SK-N-SH (cell line): ENCODE data around the gene YTHDF1. TPM values are rescaled to one million over a fixed set of nuclear protein-coding genes. Genes with fewer than 3 reads are reported as not detected.

ENCODE experiments used
- CTCF ChIA-PET: fragments of 300-600, 350-600 bp; formaldehyde crosslinking; extraction: SDS; loops from one replicate; lab custom pipeline; 2021; lab: Yijun Ruan, JAX
- POLR2A ChIA-PET: fragments of 350-600 bp; sonication (Branson Sonifier 250); formaldehyde crosslinking; extraction: SDS; loops from one replicate; lab custom pipeline; 2020; ENCODE audit warnings: antibody characterized with exemption, inconsistent platforms; lab: Yijun Ruan, JAX
- DNase-seq: peaks from one replicate; pipeline ENCODE4 v3.0.0; 2012
- H2AFZ ChIP-seq: fragments of 200-600 bp; sonication (generic); 2 replicates; pipeline ENCODE4 v1.8.1; 2016; ENCODE audit warnings: antibody characterized with exemption, mild to moderate bottlenecking, low read depth
- H3F3A ChIP-seq: fragments of 200-600 bp; sonication (generic); replicated peaks from 2 replicates; pipeline ENCODE3; 2016; ENCODE audit warnings: antibody characterized with exemption, mild to moderate bottlenecking; ENCODE audit not compliant: insufficient read depth
- H3K27ac ChIP-seq, 2 experiments: fragments of 200-500 bp in 1 of 2; fragments of 200-600 bp in 1 of 2; sonication (Bioruptor generic) in 1 of 2; sonication (generic), shearing (Covaris generic) in 1 of 2; 2 replicates each; pipeline versions ENCODE4 v1.5.1 to v1.6.1; 2014 to 2016; ENCODE audit warnings: low read depth in 2 of 2, inconsistent platforms in 1 of 2, low read length in 1 of 2, mild to moderate bottlenecking in 1 of 2, mixed read lengths in 1 of 2
- H3K27me3 ChIP-seq: fragments of 200-600 bp; sonication (generic), shearing (Covaris generic); 2 replicates; pipeline ENCODE4 v1.6.1; 2016; ENCODE audit warnings: mixed run types; ENCODE audit not compliant: insufficient read depth
- H3K36me3 ChIP-seq, 2 experiments: fragments of 200-500 bp in 1 of 2; fragments of 200-600 bp in 1 of 2; sonication (Bioruptor generic) in 1 of 2; sonication (generic) in 1 of 2; replicated peaks in 1 of 2; 2 replicates each; pipeline versions ENCODE3 to v1.5.1; 2014 to 2016; ENCODE audit warnings: low read length in 1 of 2, mild to moderate bottlenecking in 1 of 2; ENCODE audit not compliant: insufficient read depth in 2 of 2, control insufficient read depth in 1 of 2
- H3K4me1 ChIP-seq, 2 experiments: fragments of 200-500 bp in 1 of 2; fragments of 200-600 bp in 1 of 2; sonication (Bioruptor generic) in 1 of 2; sonication (generic), shearing (Covaris generic) in 1 of 2; 2 replicates each; pipeline versions ENCODE4 v1.5.1 to v1.6.1; 2014 to 2016; ENCODE audit warnings: low read depth in 1 of 2, low read length in 1 of 2, mixed run types in 1 of 2; ENCODE audit not compliant: insufficient read depth in 2 of 2, control insufficient read depth in 1 of 2
- H3K4me2 ChIP-seq: fragments of 200-600 bp; sonication (generic), shearing (Covaris generic); 2 replicates; pipeline ENCODE4 v1.6.1; 2017; ENCODE audit warnings: mixed run types
- H3K4me3 ChIP-seq, 2 experiments: fragments of 200-500 bp in 1 of 2; fragments of 200-600 bp in 1 of 2; sonication (Bioruptor generic) in 1 of 2; sonication (generic), shearing (Covaris generic) in 1 of 2; 2 replicates each; pipeline versions ENCODE4 v1.5.1 to v1.8.1; 2014 to 2016; ENCODE audit warnings: low read depth in 2 of 2, inconsistent platforms in 1 of 2, low read length in 1 of 2, mild to moderate bottlenecking in 1 of 2, mixed read lengths in 1 of 2, moderate library complexity in 1 of 2
- H3K79me2 ChIP-seq: fragments of 200-600 bp; sonication (generic); 2 replicates; pipeline ENCODE4 v1.8.1; 2017; ENCODE audit warnings: mild to moderate bottlenecking; ENCODE audit not compliant: insufficient read depth
- H3K9ac ChIP-seq: fragments of 200-600 bp; sonication (generic); 2 replicates; pipeline ENCODE4 v1.6.1; 2017; ENCODE audit warnings: mixed run types
- H3K9me2 ChIP-seq: fragments of 200-600 bp; sonication (generic); 2 replicates; pipeline ENCODE4 v1.6.1; 2017; ENCODE audit warnings: mixed run types
- H3K9me3 ChIP-seq: fragments of 200-600 bp; sonication (generic); 2 replicates; pipeline ENCODE4 v1.6.1; 2017; ENCODE audit warnings: mixed run types, mild to moderate bottlenecking, moderate library complexity
- H4K20me1 ChIP-seq: fragments of 200-600 bp; sonication (generic); 2 replicates; pipeline ENCODE4 v1.6.1; 2017; ENCODE audit warnings: mild to moderate bottlenecking, mixed run types; ENCODE audit not compliant: insufficient read depth
- CHD2 ChIP-seq: fragments of 150-350 bp; IDR thresholded peaks from 2 replicates; pipeline ENCODE4 v1.6.1; 2018; ENCODE audit warnings: low read length; ENCODE audit not compliant: partially characterized antibody
- EZH2phosphoT487 ChIP-seq: fragments of 200-600 bp; sonication (generic); IDR thresholded peaks from 2 replicates; pipeline ENCODE4 v1.6.1; 2017; ENCODE audit warnings: low read depth, mixed run types, mild to moderate bottlenecking, antibody characterized with exemption, moderate library complexity, borderline replicate concordance
- FOSL2 ChIP-seq: IDR thresholded peaks from 2 replicates; pipeline ENCODE4 v1.4.0; 2012; ENCODE audit warnings: low read depth, mild to moderate bottlenecking, moderate library complexity, borderline replicate concordance
- FOXJ3 ChIP-seq: sonication (generic); formaldehyde crosslinking; IDR thresholded peaks from 2 replicates; pipeline ENCODE4 v1.5.1; 2020; ENCODE audit warnings: mild to moderate bottlenecking, missing genetic modification reagents
- FOXM1 ChIP-seq: IDR thresholded peaks from 2 replicates; pipeline ENCODE4 v1.4.0; 2012; ENCODE audit warnings: low read depth, mild to moderate bottlenecking
- GABPA ChIP-seq: IDR thresholded peaks from 2 replicates; pipeline ENCODE4 v1.4.0; 2012; ENCODE audit warnings: low read depth, mild to moderate bottlenecking
- GATA2 ChIP-seq: sonication (generic); formaldehyde crosslinking; IDR thresholded peaks from 2 replicates; pipeline ENCODE4 v1.5.0; 2020; ENCODE audit warnings: mild to moderate bottlenecking, missing genetic modification reagents
- MEF2A ChIP-seq: IDR thresholded peaks from 2 replicates; pipeline ENCODE4 v1.4.0; 2012; ENCODE audit warnings: low read depth, borderline replicate concordance
- NRF1 ChIP-seq: IDR thresholded peaks from 2 replicates; pipeline ENCODE4 v1.6.1; 2012; ENCODE audit warnings: low read depth, mild to moderate bottlenecking, low read length
- RAD21 ChIP-seq: IDR thresholded peaks from 2 replicates; pipeline ENCODE4 v1.6.1; 2012; ENCODE audit warnings: mild to moderate bottlenecking, low read length
- SIN3A ChIP-seq: IDR thresholded peaks from 2 replicates; pipeline ENCODE4 v1.6.1; 2012; ENCODE audit warnings: low read depth, mild to moderate bottlenecking, low read length, moderate library complexity, borderline replicate concordance
- TEAD4 ChIP-seq: IDR thresholded peaks from 2 replicates; pipeline ENCODE4 v1.4.0; 2012; ENCODE audit warnings: mild to moderate bottlenecking, borderline replicate concordance; ENCODE audit not compliant: insufficient read depth
- YY1 ChIP-seq: IDR thresholded peaks from 2 replicates; pipeline ENCODE4 v1.4.0; 2012; ENCODE audit warnings: low read depth, mild to moderate bottlenecking
- WGBS: methylation state at CpG from one replicate; pipeline ENCODE4 v1.1.6; 2017; ENCODE audit warnings: low lambda C conversion rate; 5-methylcytosine and 5-hydroxymethylcytosine counted together
- polyA plus RNA-seq, 3 experiments: library from polyadenylated mRNA; depleted of rRNA; stranded (reverse); fragments of >200 nt; gene quantifications; 2 replicates each; pipeline ENCODE4 v1.2.3, GENCODE V29; 2012
- TF ChIP-seq, protein P1 (sequence below): IDR thresholded peaks from 2 replicates; pipeline ENCODE4 v1.4.0; 2012; ENCODE audit warnings: low read depth, borderline replicate concordance
- TF ChIP-seq, protein P2 (sequence below): IDR thresholded peaks from 2 replicates; pipeline ENCODE4 v1.6.1; 2012; ENCODE audit warnings: mild to moderate bottlenecking, low read depth, low read length, moderate library complexity
- TF ChIP-seq, protein P3 (sequence below): fragments of 200-600 bp; sonication (generic); IDR thresholded peaks from 2 replicates; pipeline ENCODE4 v1.6.1; 2017; ENCODE audit warnings: antibody characterized with exemption, mild to moderate bottlenecking, moderate library complexity
- TF ChIP-seq, protein P4 (sequence below): IDR thresholded peaks from 2 replicates; pipeline ENCODE4 v1.4.0; 2012; ENCODE audit warnings: low read depth
- TF ChIP-seq, protein P5 (sequence below): fragments of 150-350 bp; IDR thresholded peaks from 2 replicates; pipeline ENCODE4 v1.6.1; 2017; ENCODE audit warnings: antibody characterized with exemption, low read length, low read depth, borderline replicate concordance
- TF ChIP-seq, protein P6 (sequence below): IDR thresholded peaks from 2 replicates; pipeline ENCODE4 v1.4.0; 2012; ENCODE audit warnings: low read depth, borderline replicate concordance
- TF ChIP-seq, protein P7 (sequence below): IDR thresholded peaks from 2 replicates; pipeline ENCODE4; 2012

The YTHDF1 gene
- polyA plus RNA-seq, 1 of the 3 experiments (the other 2 are of a cell fraction), result 17.0 TPM

DNA sequence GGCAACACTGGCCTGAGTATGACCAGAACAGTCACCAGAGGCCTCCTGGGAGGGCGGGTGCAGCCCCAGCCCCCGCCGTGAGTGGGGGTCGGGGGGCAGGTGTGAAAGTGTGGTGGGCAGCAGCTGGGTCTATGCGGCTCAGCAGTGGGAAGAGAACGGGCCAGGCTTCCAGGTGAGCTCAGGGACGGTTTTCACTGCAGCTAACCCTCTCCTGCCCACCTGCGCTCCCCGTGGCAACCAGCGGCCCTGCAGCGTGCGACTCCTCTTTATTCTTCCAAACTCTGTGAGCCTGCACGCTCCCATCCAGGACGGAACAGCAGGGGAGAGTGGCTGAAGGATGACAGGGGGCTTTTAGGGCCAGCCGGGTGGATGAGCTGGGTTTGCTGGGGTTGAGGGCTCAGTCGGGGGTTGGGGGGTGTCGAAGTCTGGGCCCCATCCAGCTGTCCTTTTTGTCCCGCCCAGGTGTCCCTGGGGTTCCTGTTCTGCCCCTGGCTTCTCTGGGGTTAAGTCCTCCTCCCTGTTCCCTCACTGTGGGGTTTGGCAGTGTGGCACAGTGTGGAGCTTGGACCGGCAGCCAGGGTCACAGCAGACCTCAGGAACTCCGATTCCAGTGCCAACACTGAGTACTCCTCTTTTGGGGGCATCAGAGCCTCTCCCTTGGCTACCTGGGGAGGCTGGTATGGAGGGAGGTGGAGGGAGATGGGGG, 18.9 kb upstream of the YTHDF1 start:
- Histone ChIP-seq H3K9me3 (no peaks in the 10 kb centered on the region), H3K9ac (no peak overlapping the region), H3F3A (no peaks in the 10 kb centered on the region), H3K9me2 (no peaks in the 10 kb centered on the region), H3K4me3 (no peak overlapping the region), H3K27ac (no peak overlapping the region), H4K20me1 (no peaks in the 10 kb centered on the region)
- POLR2A ChIA-PET, result no interaction called here
- TF ChIP-seq GABPA, result no peak
- TF ChIP-seq YY1, result no peak
- no peak for TF ChIP-seq RAD21
- TF ChIP-seq FOXJ3 (CRISPR knock-in tag), result no peak
- TF ChIP-seq MEF2A, result no peak
- TF ChIP-seq EZH2phosphoT487, result no peak
- TF ChIP-seq, protein P1, sequence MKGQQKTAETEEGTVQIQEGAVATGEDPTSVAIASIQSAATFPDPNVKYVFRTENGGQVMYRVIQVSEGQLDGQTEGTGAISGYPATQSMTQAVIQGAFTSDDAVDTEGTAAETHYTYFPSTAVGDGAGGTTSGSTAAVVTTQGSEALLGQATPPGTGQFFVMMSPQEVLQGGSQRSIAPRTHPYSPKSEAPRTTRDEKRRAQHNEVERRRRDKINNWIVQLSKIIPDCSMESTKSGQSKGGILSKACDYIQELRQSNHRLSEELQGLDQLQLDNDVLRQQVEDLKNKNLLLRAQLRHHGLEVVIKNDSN, result no peak
- TF ChIP-seq, protein P2, sequence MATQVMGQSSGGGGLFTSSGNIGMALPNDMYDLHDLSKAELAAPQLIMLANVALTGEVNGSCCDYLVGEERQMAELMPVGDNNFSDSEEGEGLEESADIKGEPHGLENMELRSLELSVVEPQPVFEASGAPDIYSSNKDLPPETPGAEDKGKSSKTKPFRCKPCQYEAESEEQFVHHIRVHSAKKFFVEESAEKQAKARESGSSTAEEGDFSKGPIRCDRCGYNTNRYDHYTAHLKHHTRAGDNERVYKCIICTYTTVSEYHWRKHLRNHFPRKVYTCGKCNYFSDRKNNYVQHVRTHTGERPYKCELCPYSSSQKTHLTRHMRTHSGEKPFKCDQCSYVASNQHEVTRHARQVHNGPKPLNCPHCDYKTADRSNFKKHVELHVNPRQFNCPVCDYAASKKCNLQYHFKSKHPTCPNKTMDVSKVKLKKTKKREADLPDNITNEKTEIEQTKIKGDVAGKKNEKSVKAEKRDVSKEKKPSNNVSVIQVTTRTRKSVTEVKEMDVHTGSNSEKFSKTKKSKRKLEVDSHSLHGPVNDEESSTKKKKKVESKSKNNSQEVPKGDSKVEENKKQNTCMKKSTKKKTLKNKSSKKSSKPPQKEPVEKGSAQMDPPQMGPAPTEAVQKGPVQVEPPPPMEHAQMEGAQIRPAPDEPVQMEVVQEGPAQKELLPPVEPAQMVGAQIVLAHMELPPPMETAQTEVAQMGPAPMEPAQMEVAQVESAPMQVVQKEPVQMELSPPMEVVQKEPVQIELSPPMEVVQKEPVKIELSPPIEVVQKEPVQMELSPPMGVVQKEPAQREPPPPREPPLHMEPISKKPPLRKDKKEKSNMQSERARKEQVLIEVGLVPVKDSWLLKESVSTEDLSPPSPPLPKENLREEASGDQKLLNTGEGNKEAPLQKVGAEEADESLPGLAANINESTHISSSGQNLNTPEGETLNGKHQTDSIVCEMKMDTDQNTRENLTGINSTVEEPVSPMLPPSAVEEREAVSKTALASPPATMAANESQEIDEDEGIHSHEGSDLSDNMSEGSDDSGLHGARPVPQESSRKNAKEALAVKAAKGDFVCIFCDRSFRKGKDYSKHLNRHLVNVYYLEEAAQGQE, result no peak
- TF ChIP-seq, protein P3, sequence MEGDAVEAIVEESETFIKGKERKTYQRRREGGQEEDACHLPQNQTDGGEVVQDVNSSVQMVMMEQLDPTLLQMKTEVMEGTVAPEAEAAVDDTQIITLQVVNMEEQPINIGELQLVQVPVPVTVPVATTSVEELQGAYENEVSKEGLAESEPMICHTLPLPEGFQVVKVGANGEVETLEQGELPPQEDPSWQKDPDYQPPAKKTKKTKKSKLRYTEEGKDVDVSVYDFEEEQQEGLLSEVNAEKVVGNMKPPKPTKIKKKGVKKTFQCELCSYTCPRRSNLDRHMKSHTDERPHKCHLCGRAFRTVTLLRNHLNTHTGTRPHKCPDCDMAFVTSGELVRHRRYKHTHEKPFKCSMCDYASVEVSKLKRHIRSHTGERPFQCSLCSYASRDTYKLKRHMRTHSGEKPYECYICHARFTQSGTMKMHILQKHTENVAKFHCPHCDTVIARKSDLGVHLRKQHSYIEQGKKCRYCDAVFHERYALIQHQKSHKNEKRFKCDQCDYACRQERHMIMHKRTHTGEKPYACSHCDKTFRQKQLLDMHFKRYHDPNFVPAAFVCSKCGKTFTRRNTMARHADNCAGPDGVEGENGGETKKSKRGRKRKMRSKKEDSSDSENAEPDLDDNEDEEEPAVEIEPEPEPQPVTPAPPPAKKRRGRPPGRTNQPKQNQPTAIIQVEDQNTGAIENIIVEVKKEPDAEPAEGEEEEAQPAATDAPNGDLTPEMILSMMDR, result no peak
- TF ChIP-seq, protein P4, sequence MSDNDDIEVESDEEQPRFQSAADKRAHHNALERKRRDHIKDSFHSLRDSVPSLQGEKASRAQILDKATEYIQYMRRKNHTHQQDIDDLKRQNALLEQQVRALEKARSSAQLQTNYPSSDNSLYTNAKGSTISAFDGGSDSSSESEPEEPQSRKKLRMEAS, result no peak
- TF ChIP-seq CHD2, result no peak
- no peak for TF ChIP-seq FOSL2
- TF ChIP-seq, protein P5, sequence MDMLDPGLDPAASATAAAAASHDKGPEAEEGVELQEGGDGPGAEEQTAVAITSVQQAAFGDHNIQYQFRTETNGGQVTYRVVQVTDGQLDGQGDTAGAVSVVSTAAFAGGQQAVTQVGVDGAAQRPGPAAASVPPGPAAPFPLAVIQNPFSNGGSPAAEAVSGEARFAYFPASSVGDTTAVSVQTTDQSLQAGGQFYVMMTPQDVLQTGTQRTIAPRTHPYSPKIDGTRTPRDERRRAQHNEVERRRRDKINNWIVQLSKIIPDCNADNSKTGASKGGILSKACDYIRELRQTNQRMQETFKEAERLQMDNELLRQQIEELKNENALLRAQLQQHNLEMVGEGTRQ, result no peak
- no peak for TF ChIP-seq SIN3A
- no peak for TF ChIP-seq GATA2 (CRISPR knock-in tag)
- TF ChIP-seq, protein P6, sequence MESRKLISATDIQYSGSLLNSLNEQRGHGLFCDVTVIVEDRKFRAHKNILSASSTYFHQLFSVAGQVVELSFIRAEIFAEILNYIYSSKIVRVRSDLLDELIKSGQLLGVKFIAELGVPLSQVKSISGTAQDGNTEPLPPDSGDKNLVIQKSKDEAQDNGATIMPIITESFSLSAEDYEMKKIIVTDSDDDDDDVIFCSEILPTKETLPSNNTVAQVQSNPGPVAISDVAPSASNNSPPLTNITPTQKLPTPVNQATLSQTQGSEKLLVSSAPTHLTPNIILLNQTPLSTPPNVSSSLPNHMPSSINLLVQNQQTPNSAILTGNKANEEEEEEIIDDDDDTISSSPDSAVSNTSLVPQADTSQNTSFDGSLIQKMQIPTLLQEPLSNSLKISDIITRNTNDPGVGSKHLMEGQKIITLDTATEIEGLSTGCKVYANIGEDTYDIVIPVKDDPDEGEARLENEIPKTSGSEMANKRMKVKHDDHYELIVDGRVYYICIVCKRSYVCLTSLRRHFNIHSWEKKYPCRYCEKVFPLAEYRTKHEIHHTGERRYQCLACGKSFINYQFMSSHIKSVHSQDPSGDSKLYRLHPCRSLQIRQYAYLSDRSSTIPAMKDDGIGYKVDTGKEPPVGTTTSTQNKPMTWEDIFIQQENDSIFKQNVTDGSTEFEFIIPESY, result no peak
- no peak for TF ChIP-seq NRF1
- no peak for TF ChIP-seq FOXM1
- TF ChIP-seq, protein P7, sequence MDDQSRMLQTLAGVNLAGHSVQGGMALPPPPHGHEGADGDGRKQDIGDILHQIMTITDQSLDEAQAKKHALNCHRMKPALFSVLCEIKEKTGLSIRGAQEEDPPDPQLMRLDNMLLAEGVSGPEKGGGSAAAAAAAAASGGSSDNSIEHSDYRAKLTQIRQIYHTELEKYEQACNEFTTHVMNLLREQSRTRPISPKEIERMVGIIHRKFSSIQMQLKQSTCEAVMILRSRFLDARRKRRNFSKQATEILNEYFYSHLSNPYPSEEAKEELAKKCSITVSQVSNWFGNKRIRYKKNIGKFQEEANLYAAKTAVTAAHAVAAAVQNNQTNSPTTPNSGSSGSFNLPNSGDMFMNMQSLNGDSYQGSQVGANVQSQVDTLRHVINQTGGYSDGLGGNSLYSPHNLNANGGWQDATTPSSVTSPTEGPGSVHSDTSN, result no peak
- no peak for TF ChIP-seq TEAD4
- TF ChIP-seq, all 33 proteins: peak for 0
- Histone ChIP-seq H3K4me1 (peaks cover 4 to 5% of the 10 kb centered on the region in 2 experiments; a peak in 1 of 4 replicates), H3K79me2 (no peaks in the 10 kb centered on the region), H2AFZ (no peak overlapping the region), H3K27me3 (no peaks in the 10 kb centered on the region), H3K4me2 (no peak overlapping the region), H3K36me3 (no peaks in the 10 kb centered on the region)
- DNase-seq, result no peak
- CTCF ChIA-PET, result interaction anchor here (0.9 to 15.6 kb wide), 3 partner anchors 10 to 179 kb away, joined by 4 to 168 read pairs (median 4); no protein-coding TSS in a partner anchor
- 67% methylated on average over 16 of the region's 20 CpGs for whole genome bisulfite sequencing
